ENCODE measurements around the gene DUOXA2.

The DUOXA2 gene

DNA sequence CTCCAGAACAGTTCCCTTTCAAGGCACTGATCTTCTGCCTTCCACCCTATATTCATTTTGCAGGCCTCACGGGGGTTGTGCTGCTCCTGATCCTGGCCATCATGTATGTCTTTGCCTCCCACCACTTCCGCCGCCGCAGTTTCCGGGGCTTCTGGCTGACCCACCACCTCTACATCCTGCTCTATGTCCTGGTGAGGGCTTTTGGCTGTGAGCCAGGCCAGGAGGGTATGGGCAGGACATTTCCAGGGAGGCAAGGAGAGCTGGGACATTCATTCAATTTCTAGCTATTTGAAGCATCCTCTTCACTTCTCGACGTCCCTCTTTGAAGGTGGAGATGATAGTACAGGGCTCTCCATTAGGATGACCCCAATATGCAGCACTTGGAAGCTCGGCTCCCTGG, 41.6 kb downstream of the DUOXA2 start:
- H3K4me3 ChIP-seq (ENCODE audit: low read depth, low read length), result no peak overlapping the region

DNA sequence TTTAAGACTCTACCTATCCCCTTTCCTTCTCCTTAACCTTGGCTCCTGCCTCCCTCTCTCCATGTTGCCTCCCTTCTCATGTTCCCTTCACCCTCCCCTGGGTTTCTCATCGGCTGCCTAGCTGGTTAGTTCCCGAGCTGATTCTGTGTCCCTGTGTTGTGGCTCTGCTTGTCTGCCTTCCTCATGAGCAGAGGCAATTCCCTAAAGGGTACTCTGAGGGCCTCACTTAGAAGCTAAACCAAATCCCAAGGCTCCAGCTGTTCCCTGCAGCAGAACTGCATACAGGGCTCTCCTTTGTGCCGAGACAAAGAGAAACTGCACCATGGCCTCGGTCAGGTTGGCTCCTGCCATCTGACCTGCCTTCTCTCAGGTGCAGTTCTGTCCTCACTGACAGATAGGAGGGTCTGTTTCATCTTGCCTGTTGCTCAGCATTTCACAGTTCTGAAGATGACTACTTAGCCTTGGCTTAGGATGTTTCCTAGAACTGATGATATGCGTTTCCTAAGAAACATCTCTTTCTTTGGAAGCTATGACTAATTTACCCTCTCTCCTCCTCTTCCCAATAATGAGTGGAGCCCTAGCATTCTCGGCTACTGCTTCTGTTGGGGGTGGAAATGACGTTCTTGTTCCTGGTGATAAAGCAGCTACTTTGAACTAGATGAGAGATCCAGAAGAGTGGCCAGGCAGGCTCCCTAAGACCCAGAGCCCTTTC, 42.8 kb downstream of the DUOXA2 start:
- H3K4me3 ChIP-seq (ENCODE audit: low read depth, low read length), result no peak overlapping the region

DNA sequence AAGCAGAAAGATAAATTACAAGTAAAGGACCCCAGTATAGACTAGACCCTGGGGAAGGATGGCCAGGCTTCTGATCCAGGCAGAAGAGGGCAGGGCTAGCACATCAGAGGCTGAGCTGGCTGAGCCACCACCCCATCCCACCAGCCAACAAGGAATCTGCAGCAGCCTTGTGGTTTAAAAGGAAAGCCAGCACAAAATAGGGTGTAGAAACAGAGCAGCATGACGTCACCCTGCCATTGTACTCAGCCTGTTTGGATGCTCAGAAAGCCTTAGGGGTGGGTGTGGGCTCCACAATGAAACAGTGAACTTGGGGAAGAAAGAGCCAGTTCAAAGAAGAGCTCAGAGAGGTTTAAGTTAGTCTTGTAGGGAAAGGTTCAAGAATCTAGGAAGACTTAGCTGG, 43.8 kb downstream of the DUOXA2 start:
- H3K4me3 ChIP-seq (ENCODE audit: low read depth, low read length), result no peak overlapping the region

DNA sequence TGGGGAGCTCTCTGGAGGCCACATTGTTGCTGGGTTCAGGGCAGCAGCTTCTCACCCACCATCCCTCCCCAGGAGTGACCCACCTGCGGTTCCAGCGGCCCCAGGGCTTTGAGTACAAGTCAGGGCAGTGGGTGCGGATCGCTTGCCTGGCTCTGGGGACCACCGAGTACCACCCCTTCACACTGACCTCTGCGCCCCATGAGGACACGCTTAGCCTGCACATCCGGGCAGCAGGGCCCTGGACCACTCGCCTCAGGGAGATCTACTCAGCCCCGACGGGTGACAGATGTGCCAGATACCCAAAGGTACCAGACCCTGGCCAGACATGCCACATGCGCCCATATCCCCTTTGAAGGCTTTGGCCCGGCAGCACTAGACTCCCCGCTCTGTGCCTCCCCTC, 47.5 kb downstream of the DUOXA2 start:
- H3K4me3 ChIP-seq (ENCODE audit: low read depth, low read length), result no peak overlapping the region

DNA sequence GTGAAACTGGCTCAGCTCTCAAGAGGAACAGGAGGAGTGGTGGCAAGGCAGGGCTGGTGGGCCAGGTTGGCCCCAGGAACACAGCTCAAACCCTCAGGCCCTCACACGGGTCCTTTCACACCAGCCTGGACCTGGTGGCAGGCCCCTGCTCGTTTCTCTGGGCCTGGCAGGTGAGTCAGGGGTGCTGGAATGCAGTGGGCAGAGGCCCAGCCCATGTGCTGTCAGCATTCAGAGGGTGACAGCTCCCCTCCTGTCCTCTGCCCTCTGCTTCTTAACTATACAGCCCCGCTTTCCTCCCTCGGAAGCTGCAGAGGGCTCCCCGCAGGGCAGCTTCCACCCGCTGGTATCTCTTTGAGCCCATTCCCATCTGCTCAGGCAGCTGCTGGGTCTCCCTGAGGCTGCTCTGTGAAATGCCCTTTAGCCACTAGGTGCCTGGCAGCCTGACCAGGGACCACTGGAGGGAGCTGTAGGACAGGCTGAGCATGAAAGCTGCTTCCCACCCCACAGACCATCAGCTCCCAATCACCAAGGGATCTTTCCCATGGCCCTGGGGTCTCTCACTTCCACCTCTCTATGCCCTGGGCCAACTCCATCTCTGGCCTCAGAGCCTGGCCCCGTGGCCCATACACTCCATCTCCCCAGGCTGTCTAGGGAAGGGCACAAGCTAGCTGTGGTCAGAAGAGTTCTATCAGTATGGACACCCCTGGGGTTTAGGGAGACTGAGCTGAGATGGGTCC, 48.8 kb downstream of the DUOXA2 start:
- no peak overlapping the region for H3K4me3 ChIP-seq (ENCODE audit: low read depth, low read length)

DNA sequence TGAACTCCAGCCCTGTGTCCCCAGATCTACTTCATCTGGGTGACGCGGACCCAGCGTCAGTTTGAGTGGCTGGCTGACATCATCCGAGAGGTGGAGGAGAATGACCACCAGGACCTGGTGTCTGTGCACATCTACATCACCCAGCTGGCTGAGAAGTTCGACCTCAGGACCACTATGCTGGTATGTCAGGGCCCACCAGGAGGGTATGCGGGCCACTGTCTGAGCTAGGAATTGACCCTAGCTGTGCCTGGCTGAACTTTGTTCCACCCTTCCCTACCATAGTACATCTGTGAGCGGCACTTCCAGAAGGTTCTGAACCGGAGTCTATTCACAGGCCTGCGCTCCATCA, 49.4 kb downstream of the DUOXA2 start:
- no peak overlapping the region for H3K4me3 ChIP-seq (ENCODE audit: low read depth, low read length)

DNA sequence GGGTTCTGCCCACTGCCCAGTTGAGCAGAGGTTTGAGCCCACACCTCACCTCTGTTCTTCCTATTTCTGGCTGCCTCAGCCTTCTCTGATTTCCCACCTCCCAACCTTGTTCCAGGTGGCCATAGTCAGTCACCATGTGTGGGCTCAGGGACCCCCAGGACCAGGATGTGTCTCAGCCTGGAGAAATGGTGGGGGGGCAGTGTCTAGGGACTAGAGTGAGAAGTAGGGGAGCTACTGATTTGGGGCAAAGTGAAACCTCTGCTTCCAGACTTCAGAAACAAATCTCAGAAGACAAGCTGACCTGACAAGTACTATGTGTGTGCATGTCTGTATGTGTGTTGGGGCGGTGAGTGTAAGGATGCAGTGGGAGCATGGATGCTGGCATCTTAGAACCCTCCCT, 50.8 kb downstream of the DUOXA2 start:
- H3K4me3 ChIP-seq (ENCODE audit: low read depth, low read length), result no peak overlapping the region

DNA sequence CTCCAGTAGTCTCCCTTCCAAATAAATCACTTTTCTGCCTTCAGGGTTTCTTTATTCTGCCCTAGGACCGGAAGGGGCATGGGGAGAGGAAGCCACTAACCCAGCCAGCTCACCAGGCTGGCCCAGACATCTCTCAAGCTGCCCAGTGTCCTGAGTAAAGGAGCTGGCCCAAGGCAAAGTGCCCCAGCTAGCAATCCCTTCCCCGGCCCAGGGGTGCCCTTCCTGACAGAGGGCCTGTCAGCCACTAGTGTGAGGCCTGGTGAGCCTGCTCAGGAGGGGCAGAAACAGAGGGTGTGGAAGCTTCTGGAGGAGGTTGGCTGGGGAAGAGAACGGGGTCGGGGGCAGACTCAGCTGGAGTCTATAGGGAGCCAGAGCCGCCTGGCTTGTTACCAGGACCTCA, 51.4 kb downstream of the DUOXA2 start:
- H3K4me3 ChIP-seq (ENCODE audit: low read depth, low read length), result no peak overlapping the region

DNA sequence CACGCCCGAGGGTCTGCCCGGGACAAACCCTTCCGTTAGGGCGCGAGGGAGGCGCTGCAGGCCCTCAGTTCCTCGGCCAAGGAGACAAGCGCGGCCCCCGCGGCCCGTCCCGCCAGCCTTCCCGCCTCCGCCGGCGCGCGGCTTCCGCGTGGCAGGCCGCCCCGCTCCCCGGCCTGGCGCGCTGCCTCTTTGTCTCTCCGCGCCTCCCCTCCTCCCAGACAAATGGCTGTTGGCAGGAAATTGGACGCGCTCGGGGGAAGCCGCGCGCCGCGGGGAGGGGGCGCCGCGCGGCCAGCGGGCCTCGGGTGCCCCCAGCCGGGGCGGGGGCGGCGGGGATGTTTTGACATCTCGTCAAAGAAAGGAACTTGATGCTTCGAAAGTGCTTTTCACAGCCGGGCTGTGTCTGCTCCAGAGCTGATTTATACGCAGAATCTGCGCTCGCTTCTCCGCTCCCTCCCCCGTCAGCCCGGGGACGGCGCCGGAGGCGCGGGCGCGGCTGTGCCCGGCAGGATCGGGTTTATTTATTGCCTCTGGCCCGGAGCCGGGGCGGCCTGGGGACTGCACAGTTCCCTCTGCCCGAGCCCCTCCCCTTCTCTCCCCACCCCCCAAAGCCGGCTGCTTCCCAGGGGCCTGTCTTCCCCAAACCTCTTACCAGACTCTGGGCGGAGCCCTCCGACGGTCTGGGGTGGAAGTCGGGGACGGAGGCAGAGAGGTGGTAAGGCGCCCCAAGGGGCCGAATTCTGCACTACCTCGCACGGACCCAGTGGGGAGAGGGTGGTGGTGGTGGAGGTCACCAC, 52.9 kb downstream of the DUOXA2 start:
- peak overlapping the region; percentile 58 for H3K4me3 ChIP-seq (ENCODE audit: low read depth, low read length)

DNA sequence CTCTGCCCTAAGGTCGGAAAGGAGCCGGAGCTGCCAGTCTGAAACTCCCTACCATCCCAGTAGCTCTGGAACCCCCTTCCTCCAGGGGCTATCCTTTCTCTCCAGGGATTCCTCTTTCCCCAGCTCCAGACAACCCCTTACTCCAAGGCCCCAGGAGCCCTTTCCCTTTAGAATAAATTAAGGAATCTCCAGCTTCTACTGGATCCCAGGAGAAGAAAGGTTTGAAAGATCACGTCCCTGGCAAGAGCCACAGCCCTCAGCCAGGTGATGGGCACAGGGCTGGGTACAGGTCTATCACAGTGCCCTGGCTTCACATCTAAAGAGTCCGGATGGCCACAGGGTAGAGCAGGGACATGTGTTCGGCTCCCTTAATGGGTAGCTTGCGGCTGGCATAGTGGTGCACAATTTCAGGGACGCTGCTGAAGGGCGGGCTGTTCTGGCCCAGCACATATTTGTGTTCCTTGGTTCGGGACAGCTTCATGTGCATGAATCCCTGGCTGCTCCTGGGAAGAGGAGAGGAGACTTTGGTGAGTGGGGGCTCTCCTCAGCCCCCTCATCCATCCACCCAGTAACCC, 53.6 kb downstream of the DUOXA2 start:
- H3K4me3 ChIP-seq (ENCODE audit: low read depth, low read length), result no peak overlapping the region

Measured in iPS-11a (cell line).